Sigmoid colon (tissue), 7 donors: Measurements from ENCODE around the gene CDH13. TPM values are rescaled to one million over a fixed set of nuclear protein-coding genes. Genes with fewer than 3 reads are reported as not detected.

Experiments
- DNase-seq: peaks from one replicate; pipeline ENCODE4 v3.0.0-alpha.2; 2019
- H3K27ac ChIP-seq, 4 donors: fragments of 200-600 bp; sonication (generic); one replicate each; pipeline ENCODE4 v1.5.1; 2016 to 2019; ENCODE audit warnings: mild to moderate bottlenecking in 1 of 4
- H3K27me3 ChIP-seq, 3 donors: fragments of 200-600 bp; sonication (generic); one replicate each; pipeline ENCODE4 v1.5.1; 2019; ENCODE audit warnings: mild to moderate bottlenecking in 1 of 3
- H3K36me3 ChIP-seq, 4 donors: fragments of 200-600 bp; sonication (generic); one replicate each; pipeline ENCODE4 v1.5.1; 2016 to 2019
- H3K4me1 ChIP-seq, 4 donors: fragments of 200-600 bp; sonication (generic); one replicate each; pipeline ENCODE4 v1.5.1; 2017 to 2019
- H3K4me3 ChIP-seq, 4 donors: fragments of 200-600 bp; sonication (generic); one replicate each; pipeline ENCODE4 v1.5.1; 2017 to 2019; ENCODE audit warnings: mild to moderate bottlenecking in 2 of 4, moderate library complexity in 1 of 4
- H3K9me3 ChIP-seq, 4 donors: fragments of 200-600 bp in 3 of 4; sonication (generic) in 3 of 4; one replicate each; pipeline versions ENCODE4 v1.5.1 to v1.6.1; 2013 to 2019
- EP300 ChIP-seq, 4 donors: sonication (generic); formaldehyde crosslinking; IDR thresholded peaks; one replicate each; pipeline ENCODE4 v1.6.1; 2017; ENCODE audit warnings: antibody characterized with exemption in 4 of 4
- POLR2A ChIP-seq, 2 donors: fragments of 450-650 bp; IDR thresholded peaks; one replicate each; pipeline ENCODE4 v1.6.1; 2016; ENCODE audit warnings: antibody characterized with exemption in 2 of 2, mild to moderate bottlenecking in 2 of 2, moderate library complexity in 2 of 2
- POLR2AphosphoS5 ChIP-seq, 4 donors: sonication (generic); formaldehyde crosslinking; IDR thresholded peaks; one replicate each; pipeline ENCODE4 v1.6.1; 2017; ENCODE audit warnings: antibody characterized with exemption in 4 of 4
- WGBS, 2 donors: extraction: QIAGEN DNeasy Blood & Tissue Kit; methylation state at CpG; one replicate each; pipeline ENCODE4 v1.1.7; 2013; 5-methylcytosine and 5-hydroxymethylcytosine counted together
- intact Hi-C: fragments of 100-400 bp; cut with DNase I; formaldehyde crosslinking; loops from one replicate; pipeline ENCODE4 v1.15.1; 2023
- polyA plus RNA-seq, 3 donors: library from polyadenylated mRNA; stranded (reverse); fragments of 200-250 nt; gene quantifications; one replicate each; pipeline ENCODE4 v1.2.3, GENCODE V29; 2013
- total RNA-seq, 4 donors: library from RNA; depleted of rRNA; stranded (reverse); fragments of >200 nt; gene quantifications; one replicate each; pipeline ENCODE4 v1.1.0, GENCODE V29; 2016
- TF ChIP-seq, protein P1 (sequence below), 4 experiments: fragments of 450-650 bp in 3 of 4; fragments of 200-600 bp in 1 of 4; IDR thresholded peaks; one replicate each; pipeline ENCODE4 v1.5.1; 2016 to 2019; ENCODE audit warnings: antibody characterized with exemption in 4 of 4, mild to moderate bottlenecking in 3 of 4, moderate library complexity in 2 of 4
- donor health status: healthy with polysubstance abuse.
- donor health status: Bipolar disorder and iron deficiency.
- donor health status: healthy.

Gene CDH13
- total and polyA plus RNA-seq, 7 donors: 0.60 to 17.6 (median 11.8) TPM

DNA sequence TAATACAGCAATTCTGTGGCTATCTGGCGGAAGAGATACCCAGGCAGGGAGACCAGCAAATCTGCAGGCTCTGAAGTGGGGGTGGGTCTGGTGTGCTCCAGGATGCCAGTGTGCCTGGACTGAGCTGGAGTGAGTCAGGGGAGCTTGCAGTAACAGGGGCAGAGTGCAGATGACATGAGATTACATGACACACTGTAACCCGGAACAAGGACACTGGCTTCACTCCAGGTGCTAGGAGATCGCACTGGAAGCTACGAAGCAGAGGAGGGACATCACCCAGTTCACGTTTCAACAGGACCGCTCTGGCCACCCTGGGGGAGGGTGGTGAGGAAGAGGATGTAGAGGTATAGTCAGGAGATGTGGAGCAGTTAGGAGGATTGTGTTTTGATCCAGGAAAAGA lies 475.6 kb downstream of the CDH13 start:
- H3K27ac ChIP-seq: no peak overlapping the region
- no peaks in the 10 kb centered on the region for H3K4me1 ChIP-seq
- no peaks in the 10 kb centered on the region for H3K27me3 ChIP-seq
- H3K4me3 ChIP-seq: no peak overlapping the region
- intact Hi-C loops: no loop called here
- no peaks in the 10 kb centered on the region for H3K36me3 ChIP-seq
- WGBS, 2 donors: 86 to 87% methylated on average over 6 of the region's 6 CpGs
- no peak for DNase-seq
- H3K9me3 ChIP-seq: peaks cover 0 to 14% (median 3%) of the 10 kb centered on the region in 4 donors
- TF ChIP-seq POLR2A (IDR thresholded peaks at IDR 0.05) (no peak), EP300 (IDR thresholded peaks at IDR 0.05) (no peak), POLR2AphosphoS5 (IDR thresholded peaks at IDR 0.05) (no peak)
- TF ChIP-seq, protein P1, sequence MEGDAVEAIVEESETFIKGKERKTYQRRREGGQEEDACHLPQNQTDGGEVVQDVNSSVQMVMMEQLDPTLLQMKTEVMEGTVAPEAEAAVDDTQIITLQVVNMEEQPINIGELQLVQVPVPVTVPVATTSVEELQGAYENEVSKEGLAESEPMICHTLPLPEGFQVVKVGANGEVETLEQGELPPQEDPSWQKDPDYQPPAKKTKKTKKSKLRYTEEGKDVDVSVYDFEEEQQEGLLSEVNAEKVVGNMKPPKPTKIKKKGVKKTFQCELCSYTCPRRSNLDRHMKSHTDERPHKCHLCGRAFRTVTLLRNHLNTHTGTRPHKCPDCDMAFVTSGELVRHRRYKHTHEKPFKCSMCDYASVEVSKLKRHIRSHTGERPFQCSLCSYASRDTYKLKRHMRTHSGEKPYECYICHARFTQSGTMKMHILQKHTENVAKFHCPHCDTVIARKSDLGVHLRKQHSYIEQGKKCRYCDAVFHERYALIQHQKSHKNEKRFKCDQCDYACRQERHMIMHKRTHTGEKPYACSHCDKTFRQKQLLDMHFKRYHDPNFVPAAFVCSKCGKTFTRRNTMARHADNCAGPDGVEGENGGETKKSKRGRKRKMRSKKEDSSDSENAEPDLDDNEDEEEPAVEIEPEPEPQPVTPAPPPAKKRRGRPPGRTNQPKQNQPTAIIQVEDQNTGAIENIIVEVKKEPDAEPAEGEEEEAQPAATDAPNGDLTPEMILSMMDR (IDR thresholded peaks at IDR 0.05): no peak

DNA sequence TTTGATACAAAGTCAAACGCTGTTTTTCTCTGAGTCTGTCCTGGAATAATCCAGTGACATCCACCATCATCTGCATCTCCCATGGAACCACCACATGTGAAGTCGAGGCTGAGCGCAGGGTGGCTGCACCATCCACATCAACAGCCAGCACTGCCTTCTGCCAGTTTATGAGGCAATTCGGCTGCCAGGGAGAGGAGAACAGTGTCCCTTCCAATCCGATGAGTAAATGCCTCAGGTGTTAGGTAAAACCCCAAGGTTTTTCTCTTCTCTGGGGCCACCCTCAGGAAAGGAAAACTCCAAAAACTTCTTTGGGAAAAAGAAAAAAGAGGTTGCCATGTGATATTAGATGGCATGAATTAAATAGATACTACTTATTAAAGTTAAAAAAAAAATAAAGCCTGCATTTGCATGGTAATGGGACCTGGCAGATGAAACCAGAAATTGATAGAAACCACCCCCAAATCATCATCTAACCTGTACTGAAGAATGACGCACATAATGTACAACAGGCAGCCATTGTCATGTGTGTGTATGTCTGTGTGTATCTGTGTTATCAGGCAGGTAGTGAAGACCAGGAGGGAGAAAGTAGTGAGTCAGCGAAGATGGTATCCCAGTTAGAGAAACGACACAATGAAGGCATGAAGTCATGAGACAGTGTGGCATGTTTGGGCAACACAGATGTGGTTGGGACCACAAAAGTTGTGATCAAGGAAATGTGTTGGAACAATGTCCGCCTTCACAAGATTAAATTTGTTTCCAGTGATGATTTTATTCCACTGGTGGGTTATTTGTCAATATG lies 478.7 kb downstream of the CDH13 start:
- TF ChIP-seq POLR2AphosphoS5 (IDR thresholded peaks at IDR 0.05) (no peak), EP300 (IDR thresholded peaks at IDR 0.05) (no peak), POLR2A (IDR thresholded peaks at IDR 0.05) (no peak)
- TF ChIP-seq, protein P1 (IDR thresholded peaks at IDR 0.05): no peak
- no peak for DNase-seq
- intact Hi-C loops: no loop called here

DNA sequence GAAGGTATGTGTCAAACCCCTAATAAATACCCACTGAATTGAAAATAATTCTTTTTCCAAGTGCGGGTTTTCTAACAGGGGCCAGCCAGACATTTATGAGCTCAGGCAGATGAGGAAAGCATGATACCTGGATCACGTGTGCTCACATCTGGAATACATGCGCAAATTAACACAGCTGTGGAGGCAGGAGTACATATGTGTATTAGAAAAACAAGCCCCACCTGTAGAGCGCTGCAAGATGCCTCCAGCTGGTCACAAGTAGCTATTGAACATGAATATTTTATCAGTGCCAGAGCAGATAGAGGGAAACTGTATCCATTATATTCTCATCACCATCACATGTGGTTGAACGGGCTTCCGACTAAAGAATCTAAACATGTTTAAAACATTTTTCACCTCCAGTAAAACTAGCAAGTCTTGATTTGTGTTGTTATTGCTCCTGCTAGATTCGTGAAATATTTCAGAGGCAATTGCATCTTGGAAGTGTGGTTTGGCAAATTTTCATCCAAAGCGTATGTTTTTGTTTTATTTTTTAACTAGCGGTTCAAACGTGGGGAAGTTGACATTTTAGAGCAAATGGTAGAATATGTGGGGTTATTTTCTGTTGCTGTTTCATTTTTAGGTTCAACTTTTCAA lies 482.8 kb downstream of the CDH13 start:
- H3K4me3 ChIP-seq: no peak overlapping the region
- 72 to 80% methylated on average over 10 of the region's 10 CpGs for WGBS, 2 donors
- TF ChIP-seq POLR2AphosphoS5 (IDR thresholded peaks at IDR 0.05) (no peak), EP300 (IDR thresholded peaks at IDR 0.05) (no peak), POLR2A (IDR thresholded peaks at IDR 0.05) (no peak)
- TF ChIP-seq, protein P1 (IDR thresholded peaks at IDR 0.05): no peak
- H3K27ac ChIP-seq: no peak overlapping the region
- DNase-seq: no peak
- no peaks in the 10 kb centered on the region for H3K27me3 ChIP-seq
- H3K36me3 ChIP-seq: no peaks in the 10 kb centered on the region
- H3K9me3 ChIP-seq: no peaks in the 10 kb centered on the region
- intact Hi-C loops: no loop called here
- no peaks in the 10 kb centered on the region for H3K4me1 ChIP-seq

More for the DNA sequence above, 478.7 kb downstream of the CDH13 start:
- no peak overlapping the region for H3K27ac ChIP-seq
- H3K9me3 ChIP-seq: peaks cover 0 to 1% (median 0%) of the 10 kb centered on the region in 4 donors
- WGBS, 2 donors: 84 to 85% methylated on average over 9 of the region's 9 CpGs
- no peaks in the 10 kb centered on the region for H3K27me3 ChIP-seq
- H3K4me1 ChIP-seq: no peaks in the 10 kb centered on the region
- no peaks in the 10 kb centered on the region for H3K36me3 ChIP-seq
- no peak overlapping the region for H3K4me3 ChIP-seq

DNA sequence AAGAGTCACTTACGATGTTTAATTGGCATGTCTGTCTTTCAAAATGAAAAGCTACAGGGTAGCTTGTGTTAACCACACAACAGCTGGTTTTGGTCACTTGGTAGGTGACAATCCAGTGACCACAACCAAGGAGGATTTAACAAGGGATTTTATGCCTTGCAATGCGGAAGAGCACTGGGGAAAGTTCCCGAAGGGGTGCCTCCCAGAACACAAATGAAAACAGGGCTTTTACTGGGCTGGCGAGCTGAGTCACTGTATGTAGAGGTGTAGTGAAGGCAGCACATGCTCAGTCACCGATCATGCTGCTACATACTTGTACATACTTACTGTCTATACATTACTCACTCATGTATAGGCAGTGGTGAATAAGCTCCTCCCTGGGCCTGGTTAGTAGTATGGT lies 483.5 kb downstream of the CDH13 start:
- TF ChIP-seq EP300 (IDR thresholded peaks at IDR 0.05): no peak
- no peak for TF ChIP-seq POLR2A (IDR thresholded peaks at IDR 0.05)
- no peak for TF ChIP-seq POLR2AphosphoS5 (IDR thresholded peaks at IDR 0.05)
- TF ChIP-seq, protein P1 (IDR thresholded peaks at IDR 0.05): no peak
- intact Hi-C loops: no loop called here
- WGBS, 2 donors: 83 to 84% methylated on average over 5 of the region's 5 CpGs

More for the DNA sequence above, 483.5 kb downstream of the CDH13 start:
- Histone ChIP-seq H3K27me3 (no peaks in the 10 kb centered on the region), H3K27ac (no peak overlapping the region), H3K9me3 (no peaks in the 10 kb centered on the region), H3K4me1 (no peaks in the 10 kb centered on the region), H3K4me3 (no peak overlapping the region), H3K36me3 (no peaks in the 10 kb centered on the region)
- no peak for DNase-seq
